A673 (cell line): ENCODE data around the gene PAK1.

ENCODE experiments used
- CTCF ChIP-seq: fragments of 300-800, 200-600 bp; sonication (generic); conservative IDR thresholded peaks from 2 replicates; pipeline ENCODE4 v1.5.1; 2017; ENCODE audit warnings: low read depth, mild to moderate bottlenecking, antibody characterized with exemption, low read length, moderate library complexity, mixed read lengths
- EZH2 ChIP-seq: fragments of 200-600 bp; sonication (generic); IDR thresholded peaks from 2 replicates; pipeline ENCODE4 v1.6.1; 2017; ENCODE audit warnings: borderline replicate concordance, low read depth, mild to moderate bottlenecking, mixed read lengths, antibody characterized with exemption, low read length; ENCODE audit not compliant: poor library complexity, severe bottlenecking

GRCh38 chr11:77289737-77290136, 184.2 kb downstream of the PAK1 start:
- TF ChIP-seq CTCF: no peak
- no peak for TF ChIP-seq EZH2
